Measurements from ENCODE around the gene HES5.
"Not testable (repeated sequence)": the region's sequence is repeated elsewhere in the genome, so short reads cannot be mapped to it uniquely, and the experiment has no call there.

DNA sequence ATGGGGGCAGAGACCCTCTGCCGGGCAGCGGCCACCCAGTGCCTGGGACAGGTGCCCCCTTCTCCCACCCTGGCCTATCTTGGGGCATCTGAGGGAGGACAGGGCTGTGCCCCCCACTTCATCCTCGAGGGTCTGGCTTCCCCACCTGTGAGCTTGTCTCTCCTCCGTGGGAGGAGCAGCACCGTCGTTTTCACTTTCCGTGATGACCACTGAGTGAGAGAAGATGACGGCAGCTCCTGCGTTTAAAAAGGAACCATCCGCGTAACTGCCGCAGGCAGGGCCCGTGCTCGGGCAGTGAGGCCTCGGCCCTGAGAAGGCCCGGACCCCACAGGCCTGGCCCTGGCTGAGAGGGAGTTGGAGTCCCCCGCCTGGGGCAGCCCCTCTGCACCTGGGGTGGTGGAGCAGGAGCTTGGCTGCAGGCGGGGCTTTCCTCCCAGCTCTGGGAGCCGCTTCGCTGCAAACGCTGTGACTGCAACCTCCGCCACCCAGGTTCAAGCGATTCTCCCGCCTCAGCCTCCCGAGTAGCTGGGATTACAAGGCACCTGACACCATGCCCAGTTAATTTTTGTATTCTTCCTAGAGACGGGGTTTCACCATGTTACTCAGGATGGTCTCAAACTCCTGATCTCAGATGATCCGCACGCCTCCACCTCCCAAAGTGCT is 19.4 kb upstream of the HES5 start:
- TF ChIP-seq EP300 (conservative IDR thresholded peaks at IDR 0.05; ENCODE audit: poor library complexity, severe bottlenecking); MXI1 (conservative IDR thresholded peaks at IDR 0.05; ENCODE audit: poor library complexity, severe bottlenecking); EZH2 (IDR thresholded peaks at IDR 0.05; ENCODE audit: borderline replicate concordance, insufficient read depth, low read length, poor library complexity, severe bottlenecking); POLR2AphosphoS5 (IDR thresholded peaks at IDR 0.05): not testable (repeated sequence)
- TF ChIP-seq, protein P1, sequence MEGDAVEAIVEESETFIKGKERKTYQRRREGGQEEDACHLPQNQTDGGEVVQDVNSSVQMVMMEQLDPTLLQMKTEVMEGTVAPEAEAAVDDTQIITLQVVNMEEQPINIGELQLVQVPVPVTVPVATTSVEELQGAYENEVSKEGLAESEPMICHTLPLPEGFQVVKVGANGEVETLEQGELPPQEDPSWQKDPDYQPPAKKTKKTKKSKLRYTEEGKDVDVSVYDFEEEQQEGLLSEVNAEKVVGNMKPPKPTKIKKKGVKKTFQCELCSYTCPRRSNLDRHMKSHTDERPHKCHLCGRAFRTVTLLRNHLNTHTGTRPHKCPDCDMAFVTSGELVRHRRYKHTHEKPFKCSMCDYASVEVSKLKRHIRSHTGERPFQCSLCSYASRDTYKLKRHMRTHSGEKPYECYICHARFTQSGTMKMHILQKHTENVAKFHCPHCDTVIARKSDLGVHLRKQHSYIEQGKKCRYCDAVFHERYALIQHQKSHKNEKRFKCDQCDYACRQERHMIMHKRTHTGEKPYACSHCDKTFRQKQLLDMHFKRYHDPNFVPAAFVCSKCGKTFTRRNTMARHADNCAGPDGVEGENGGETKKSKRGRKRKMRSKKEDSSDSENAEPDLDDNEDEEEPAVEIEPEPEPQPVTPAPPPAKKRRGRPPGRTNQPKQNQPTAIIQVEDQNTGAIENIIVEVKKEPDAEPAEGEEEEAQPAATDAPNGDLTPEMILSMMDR (IDR thresholded peaks at IDR 0.05; ENCODE audit: poor library complexity, severe bottlenecking), result not testable (repeated sequence)
- TF ChIP-seq, protein P2, sequence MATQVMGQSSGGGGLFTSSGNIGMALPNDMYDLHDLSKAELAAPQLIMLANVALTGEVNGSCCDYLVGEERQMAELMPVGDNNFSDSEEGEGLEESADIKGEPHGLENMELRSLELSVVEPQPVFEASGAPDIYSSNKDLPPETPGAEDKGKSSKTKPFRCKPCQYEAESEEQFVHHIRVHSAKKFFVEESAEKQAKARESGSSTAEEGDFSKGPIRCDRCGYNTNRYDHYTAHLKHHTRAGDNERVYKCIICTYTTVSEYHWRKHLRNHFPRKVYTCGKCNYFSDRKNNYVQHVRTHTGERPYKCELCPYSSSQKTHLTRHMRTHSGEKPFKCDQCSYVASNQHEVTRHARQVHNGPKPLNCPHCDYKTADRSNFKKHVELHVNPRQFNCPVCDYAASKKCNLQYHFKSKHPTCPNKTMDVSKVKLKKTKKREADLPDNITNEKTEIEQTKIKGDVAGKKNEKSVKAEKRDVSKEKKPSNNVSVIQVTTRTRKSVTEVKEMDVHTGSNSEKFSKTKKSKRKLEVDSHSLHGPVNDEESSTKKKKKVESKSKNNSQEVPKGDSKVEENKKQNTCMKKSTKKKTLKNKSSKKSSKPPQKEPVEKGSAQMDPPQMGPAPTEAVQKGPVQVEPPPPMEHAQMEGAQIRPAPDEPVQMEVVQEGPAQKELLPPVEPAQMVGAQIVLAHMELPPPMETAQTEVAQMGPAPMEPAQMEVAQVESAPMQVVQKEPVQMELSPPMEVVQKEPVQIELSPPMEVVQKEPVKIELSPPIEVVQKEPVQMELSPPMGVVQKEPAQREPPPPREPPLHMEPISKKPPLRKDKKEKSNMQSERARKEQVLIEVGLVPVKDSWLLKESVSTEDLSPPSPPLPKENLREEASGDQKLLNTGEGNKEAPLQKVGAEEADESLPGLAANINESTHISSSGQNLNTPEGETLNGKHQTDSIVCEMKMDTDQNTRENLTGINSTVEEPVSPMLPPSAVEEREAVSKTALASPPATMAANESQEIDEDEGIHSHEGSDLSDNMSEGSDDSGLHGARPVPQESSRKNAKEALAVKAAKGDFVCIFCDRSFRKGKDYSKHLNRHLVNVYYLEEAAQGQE (IDR thresholded peaks at IDR 0.05; ENCODE audit: borderline replicate concordance), result not testable (repeated sequence)
